GM06990 (cell line): Measurements from ENCODE around the gene SLCO2A1.

Experiments used
- DNase-seq: peaks from one replicate; pipeline ENCODE4 v3.0.0-alpha.2; 2011; ENCODE audit not compliant: insufficient read length; ENCODE audit errors: extremely low read depth
- H3K27me3 ChIP-seq: replicated peaks from 2 replicates; pipeline ENCODE4 v1.6.0; 2011; ENCODE audit warnings: low read length; ENCODE audit not compliant: control insufficient read depth, insufficient read depth
- H3K36me3 ChIP-seq: 2 replicates; pipeline ENCODE4 v1.5.1; 2011; ENCODE audit warnings: low read length; ENCODE audit not compliant: control insufficient read depth, insufficient read depth
- H3K4me3 ChIP-seq: replicated peaks from 2 replicates; pipeline ENCODE4 v1.5.1; 2011; ENCODE audit warnings: low read depth, mild to moderate bottlenecking, control low read depth, low read length
- CTCF ChIP-seq: IDR thresholded peaks from 2 replicates; pipeline ENCODE4 v1.5.1; 2011; ENCODE audit warnings: low read length, control low read depth, mild to moderate bottlenecking, inconsistent platforms; ENCODE audit not compliant: insufficient read depth, poor library complexity, severe bottlenecking

Gene SLCO2A1

GRCh38 chr3:134065252-134066157 is 35.8 kb upstream of the SLCO2A1 start:
- Histone ChIP-seq H3K36me3 (no peaks in the 10 kb centered on the region), H3K4me3 (no peak overlapping the region), H3K27me3 (no peaks in the 10 kb centered on the region)
- TF ChIP-seq CTCF: no peak
- DNase-seq: no peak

- Histone ChIP-seq H3K27me3 (no peaks in the 10 kb centered on the region), H3K4me3 (no peak overlapping the region), H3K36me3 (no peaks in the 10 kb centered on the region)
- no peak for TF ChIP-seq CTCF
- no peak for DNase-seq
These were observed 34.4 kb upstream of the SLCO2A1 start for GRCh38 chr3:134064081-134064480.

DNA sequence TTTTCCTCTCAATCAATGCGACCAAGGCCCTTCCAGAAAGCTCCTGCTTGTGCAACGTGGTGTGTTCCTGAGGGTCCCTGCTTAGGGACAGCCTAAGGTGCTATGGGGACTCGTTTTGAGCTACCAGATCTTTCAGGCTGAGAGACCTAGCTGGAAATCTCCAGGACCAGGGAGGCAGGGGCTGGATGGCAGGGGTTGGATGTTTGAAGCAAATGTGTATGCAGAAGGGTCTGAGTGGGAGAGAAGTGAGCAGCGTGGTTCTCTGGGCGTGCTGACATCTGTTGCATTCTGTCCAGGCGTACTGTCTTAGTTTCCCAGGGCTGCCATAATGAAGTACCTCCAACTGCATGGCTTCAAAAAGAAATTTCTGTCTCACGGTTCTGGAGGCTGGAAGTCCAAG is 31.7 kb upstream of the SLCO2A1 start:
- Histone ChIP-seq H3K36me3 (no peaks in the 10 kb centered on the region), H3K27me3 (no peaks in the 10 kb centered on the region), H3K4me3 (no peak overlapping the region)
- no peak for DNase-seq
- TF ChIP-seq CTCF: no peak

- Histone ChIP-seq H3K4me3 (no peak overlapping the region), H3K27me3 (no peaks in the 10 kb centered on the region), H3K36me3 (no peaks in the 10 kb centered on the region)
- no peak for DNase-seq
- TF ChIP-seq CTCF: no peak
These were observed 31.0 kb upstream of the SLCO2A1 start for GRCh38 chr3:134060561-134061385.

- no peak for TF ChIP-seq CTCF
- no peak for DNase-seq
- Histone ChIP-seq H3K36me3 (no peaks in the 10 kb centered on the region), H3K4me3 (no peak overlapping the region), H3K27me3 (no peaks in the 10 kb centered on the region)
These were observed 30.2 kb upstream of the SLCO2A1 start for GRCh38 chr3:134059671-134060560.
